GM19025 (cell line): Measurements from ENCODE around the gene NOL9.
A peak's percentile ranks its signal among the peaks of the same experiment; 100 is the strongest.

Experiments used
- ATAC-seq: cut with Tn5 transposase; IDR thresholded peaks from one replicate; pipeline ENCODE4 v1.9.1; 2021; ENCODE audit warnings: mild to moderate bottlenecking, low read depth, moderate library complexity; ENCODE audit not compliant: unreplicated experiment

Gene NOL9

DNA sequence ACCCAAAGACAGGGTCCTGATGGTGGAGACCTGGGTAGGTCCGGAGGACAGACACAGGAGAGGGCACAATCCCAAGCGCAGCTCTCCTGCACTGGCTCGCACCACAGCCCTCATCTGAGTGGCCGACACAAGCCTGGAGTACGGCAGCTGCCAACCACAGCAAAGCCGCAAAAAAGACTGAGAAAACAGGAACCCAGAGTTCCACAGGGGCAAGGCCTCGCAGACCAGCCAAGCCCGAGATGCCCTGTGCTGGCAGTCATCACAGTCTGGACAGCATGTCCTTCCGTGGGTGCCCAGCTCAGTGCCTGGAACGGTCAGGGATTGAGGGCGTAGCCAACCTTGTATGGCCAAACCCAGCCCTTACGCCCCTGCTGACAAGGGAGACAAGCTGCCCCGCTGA lies 36.9 kb upstream of the NOL9 start:
- no peak for ATAC-seq

DNA sequence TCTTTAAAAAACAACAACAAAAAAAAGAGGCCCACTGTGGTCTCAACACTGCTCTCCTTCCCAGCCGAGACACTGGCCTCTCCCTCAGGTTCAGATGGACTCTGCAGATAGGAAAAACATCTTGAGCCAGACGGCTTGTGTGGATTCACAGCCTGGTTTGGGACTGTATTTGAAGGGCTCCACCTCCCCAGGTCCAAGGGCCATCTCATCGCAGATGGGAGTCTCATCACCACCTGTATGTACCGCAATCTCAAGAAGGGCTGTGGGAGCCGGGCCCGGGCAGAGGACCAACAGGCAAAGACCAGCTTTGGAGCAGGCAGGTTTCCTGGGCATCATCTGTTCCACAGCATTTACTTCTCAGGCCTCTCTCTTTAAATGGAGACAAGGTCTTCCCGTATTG lies 35.7 kb upstream of the NOL9 start:
- ATAC-seq = no peak

DNA sequence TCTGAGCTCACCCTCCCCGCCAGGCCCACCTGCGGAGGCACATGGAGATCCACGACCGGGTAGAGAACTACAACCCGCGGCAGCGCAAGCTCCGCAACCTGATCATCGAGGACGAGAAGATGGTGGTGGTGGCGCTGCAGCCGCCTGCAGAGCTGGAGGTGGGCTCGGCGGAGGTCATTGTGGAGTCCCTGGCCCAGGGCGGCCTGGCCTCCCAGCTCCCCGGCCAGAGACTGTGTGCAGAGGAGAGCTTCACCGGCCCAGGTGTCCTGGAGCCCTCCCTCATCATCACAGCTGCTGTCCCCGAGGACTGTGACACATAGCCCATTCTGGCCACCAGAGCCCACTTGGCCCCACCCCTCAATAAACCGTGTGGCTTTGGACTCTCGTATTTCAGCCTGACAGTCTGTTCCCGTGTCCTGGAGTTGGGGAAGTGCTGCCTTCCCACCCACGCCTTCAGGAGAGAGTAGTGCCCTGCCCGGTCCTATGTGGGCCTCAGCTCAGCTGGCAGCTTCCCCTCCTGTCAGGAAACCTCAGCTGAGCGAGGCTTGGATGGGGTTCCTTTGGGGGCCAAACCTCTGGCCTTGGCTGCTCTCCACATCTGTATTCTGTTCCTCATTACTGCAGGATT lies 34.7 kb upstream of the NOL9 start:
- no peak for ATAC-seq

DNA sequence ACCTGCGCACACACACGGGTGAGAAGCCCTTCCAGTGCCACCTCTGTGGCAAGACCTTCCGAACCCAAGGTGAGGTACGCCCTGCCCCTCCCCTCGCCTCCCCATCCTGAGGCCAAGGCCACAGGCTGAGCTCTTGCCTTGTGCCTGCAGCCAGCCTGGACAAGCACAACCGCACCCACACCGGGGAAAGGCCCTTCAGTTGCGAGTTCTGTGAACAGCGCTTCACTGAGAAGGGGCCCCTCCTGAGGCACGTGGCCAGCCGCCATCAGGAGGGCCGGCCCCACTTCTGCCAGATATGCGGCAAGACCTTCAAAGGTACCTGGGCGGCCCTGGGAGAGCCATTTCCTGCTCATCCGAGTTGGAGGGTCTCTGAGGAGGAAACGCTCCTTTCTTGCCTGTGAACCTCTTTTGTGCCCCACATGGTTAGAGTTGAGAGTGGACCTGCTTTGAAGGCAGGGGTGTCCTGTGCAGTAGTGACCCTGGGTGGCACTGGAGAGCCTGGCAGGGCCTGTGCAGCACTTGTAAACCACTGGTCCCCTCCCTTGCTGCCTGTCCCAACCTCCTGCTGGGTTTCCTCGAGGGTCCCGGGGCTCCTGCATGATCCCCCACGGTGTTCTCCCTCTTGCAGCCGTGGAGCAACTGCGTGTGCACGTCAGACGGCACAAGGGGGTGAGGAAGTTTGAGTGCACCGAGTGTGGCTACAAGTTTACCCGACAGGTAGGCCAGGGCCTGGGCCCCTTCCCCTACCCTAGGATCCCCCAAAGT lies 34.0 kb upstream of the NOL9 start:
- ATAC-seq = no peak

DNA sequence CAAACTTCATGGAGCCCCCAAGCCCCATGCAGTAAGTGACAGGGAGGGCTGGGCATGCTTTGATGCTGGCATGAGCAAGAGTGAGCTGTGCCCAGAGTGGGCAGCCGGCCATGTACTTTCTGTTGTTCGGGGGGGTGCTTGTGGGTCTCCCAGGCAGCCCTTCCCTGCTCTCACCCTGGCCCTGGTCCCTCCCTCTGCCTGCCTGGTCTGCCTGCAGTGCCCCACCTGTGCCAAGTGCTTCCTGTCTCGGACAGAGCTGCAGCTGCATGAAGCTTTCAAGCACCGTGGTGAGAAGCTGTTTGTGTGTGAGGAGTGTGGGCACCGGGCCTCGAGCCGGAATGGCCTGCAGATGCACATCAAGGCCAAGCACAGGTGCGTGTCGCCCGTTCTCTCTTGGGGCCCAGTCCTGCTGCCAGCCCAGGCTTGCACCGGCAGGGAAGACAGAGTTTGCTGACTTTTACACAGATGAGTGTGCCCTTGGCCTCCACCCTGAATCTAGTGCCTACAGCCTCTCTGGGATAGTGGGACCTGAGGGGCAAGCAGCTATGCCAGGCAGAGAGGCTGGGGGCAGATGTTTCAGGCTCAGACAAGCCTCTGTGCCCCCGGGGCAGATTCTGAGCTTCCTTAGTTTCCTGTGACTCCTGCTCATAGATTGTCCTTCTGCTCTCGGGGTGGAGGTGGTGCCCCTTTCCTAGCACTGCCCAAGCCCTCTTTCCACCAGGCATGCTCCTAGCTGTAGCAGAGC lies 33.1 kb upstream of the NOL9 start:
- ATAC-seq = no peak

DNA sequence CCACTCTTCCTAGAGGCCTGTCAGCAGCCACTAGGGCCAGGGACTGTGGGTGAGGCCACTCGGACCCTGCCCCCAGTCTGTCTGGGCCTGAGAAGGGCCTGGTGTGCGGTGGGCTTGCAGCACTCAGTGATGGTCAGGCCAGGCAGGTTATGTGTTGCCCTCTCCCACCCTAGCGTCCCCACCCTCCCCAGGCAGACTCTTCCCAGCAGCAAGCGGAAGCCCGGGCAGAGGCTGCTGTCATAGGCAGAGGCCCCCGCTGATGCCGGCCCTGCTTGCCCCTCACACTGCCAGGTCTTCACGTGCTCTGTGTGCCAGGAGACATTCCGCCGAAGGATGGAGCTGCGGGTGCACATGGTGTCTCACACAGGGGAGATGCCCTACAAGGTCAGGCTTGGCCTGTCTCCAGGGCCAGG lies 32.1 kb upstream of the NOL9 start:
- ATAC-seq = no peak

DNA sequence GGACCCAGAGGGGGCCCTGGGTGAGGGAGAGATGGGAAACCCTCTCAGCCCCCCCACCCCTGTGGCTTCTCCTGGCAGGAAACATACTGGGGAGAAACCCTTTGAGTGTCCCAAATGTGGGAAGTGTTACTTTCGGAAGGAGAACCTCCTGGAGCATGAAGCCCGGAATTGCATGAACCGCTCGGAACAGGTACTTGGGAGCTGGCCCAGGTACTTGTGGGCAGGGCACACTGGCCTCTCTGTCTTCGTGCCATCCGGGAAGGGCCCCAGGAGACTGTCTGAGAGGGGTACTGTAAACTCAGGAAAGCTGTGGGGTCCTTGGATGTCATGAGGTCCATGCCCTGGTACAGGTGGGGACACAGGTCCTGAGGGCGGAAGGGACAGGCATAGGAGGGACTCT lies 31.5 kb upstream of the NOL9 start:
- ATAC-seq = no peak

DNA sequence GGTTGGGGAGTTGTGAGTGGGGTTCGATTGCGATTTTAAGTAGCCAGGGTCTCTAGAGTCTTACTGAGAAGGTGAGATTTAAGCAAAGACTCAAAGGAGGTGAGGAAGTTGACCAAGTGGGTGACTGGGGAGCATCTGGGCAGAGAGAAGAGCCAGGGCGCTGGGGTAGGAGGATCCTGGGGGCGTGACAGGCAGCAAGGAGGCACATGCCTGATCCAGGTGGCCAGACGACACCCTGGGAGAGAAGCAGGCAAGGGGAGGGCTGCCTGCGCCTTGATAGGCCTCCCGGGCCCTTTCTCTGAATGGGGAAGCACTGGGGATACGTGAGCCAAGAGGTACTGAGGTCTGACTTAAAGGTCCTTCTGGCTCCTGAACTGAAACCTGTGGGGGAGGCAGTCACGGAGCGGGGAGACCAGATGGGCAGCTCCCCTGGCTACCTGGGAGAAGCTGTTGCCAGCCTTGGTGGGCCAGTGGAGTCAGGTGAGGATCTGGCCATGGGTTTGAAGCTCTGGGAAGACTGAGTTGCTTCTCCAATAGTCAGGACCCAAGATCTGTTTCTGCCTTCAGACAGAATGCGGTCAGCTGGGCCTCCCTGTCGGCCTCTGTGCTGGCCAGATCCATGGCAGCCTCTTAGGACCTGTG lies 30.9 kb upstream of the NOL9 start:
- no peak for ATAC-seq

DNA sequence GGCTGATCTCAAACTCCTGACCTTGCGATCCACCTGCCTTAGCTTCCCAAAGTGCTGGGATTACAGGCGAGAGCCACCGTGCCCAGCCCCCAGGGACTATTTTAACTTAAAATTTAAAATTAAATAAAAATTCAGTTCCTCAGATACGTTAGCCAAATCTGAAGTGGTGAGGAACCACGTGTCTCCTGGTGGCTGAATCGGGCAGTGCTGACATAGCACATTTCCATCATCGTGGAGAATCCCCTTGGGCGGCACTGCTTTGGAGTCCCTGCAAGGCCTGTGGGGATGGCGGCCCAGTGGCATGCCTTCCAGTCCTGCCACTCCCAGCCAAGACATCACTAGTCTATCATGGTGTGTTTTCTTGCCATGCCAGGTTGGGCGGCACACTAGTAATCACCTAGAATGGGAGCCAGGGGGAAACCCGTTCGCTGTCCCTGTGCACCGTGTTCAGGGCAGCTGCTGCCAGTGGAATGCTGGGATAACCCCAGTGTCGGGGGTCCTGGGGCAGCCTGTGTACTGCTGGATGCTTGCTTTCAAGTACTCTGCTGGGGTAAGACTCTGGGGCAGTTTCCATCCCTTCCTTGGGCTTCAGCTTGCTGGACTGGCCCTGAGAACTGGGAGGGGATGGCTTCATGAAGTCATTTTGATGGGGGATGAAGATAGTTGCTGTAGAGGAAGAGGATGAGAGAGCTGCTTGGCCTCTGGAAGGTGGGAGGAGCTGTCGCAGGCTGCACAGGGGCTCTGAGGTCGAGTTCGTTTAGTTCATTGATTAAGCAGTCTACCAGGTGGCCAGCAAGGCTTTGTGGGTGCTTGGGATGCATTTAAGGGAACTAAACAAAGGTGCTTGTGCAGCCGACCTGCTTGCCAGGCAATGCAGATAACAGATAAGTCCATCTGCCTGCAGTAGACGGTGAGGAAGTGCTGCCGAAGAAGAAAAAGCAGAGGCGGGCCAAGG lies 30.1 kb upstream of the NOL9 start:
- ATAC-seq = no peak

DNA sequence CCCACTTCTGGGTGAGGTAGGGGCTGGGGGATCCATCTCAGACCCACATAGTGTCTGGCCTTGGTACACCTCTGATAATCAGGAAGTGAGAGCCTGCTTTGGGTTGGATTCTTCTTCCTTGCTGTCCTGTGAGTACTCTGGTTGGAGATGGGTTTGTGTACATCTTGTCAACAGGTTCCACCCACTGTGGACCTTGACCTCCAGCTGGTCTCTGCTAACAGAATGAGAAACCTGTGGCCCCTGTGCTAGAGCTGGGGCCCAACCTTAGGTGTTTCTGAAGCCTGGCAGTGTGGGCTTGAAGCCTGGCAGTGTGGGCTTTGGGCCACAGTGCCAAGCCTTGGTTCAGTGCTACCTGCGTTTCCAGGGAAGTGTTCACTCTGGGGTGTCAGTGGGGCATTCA lies 28.1 kb upstream of the NOL9 start:
- ATAC-seq = peak; percentile 30

DNA sequence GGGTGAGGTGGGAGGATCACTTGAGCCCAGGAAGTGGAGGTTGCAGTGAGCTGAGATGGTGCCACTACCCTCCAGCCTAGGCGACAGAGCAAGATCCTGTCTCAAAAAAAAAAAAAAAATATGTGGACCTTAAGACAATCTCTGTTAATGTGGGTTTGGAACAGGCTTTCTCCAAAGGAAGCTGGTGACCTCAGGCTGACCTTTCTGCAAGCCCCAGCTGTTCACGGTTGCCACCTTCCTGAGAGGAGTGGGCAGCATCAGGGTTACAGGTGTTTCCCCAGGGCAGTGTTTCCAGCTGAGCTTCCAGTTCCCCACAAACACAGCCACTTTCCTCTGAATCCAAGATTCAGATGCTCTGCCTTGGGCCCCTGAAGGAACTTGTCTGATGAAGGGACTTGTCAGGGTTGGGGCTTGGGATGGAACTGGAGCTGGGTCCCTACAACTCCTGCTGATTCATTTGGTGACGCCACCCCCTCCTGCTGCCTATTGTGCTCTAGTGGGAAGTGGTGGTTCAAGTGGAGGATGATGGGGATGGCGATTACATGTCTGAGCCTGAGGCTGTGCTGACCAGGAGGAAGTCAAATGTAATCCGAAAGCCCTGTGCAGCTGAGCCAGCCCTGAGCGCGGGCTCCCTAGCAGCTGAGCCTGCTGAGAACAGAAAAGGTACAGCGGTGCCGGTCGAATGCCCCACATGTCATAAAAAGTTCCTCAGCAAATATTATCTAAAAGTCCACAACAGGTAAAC lies 27.4 kb upstream of the NOL9 start:
- no peak for ATAC-seq

DNA sequence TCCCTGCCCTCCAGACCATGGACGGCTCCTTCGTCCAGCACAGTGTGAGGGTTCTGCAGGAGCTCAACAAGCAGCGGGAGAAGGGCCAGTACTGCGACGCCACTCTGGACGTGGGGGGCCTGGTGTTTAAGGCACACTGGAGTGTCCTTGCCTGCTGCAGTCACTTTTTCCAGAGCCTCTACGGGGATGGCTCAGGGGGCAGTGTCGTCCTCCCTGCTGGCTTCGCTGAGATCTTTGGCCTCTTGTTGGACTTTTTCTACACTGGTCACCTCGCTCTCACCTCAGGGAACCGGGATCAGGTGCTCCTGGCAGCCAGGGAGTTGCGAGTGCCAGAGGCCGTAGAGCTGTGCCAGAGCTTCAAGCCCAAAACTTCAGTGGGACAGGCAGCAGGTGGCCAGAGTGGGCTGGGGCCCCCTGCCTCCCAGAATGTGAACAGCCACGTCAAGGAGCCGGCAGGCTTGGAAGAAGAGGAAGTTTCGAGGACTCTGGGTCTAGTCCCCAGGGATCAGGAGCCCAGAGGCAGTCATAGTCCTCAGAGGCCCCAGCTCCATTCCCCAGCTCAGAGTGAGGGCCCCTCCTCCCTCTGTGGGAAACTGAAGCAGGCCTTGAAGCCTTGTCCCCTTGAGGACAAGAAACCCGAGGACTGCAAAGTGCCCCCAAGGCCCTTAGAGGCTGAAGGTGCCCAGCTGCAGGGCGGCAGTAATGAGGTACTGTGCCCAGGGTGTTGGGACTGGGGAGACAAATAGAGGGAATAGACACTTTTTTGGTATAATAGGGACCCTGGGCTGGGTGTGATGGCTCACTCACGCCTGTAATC lies 26.5 kb upstream of the NOL9 start:
- no peak for ATAC-seq

DNA sequence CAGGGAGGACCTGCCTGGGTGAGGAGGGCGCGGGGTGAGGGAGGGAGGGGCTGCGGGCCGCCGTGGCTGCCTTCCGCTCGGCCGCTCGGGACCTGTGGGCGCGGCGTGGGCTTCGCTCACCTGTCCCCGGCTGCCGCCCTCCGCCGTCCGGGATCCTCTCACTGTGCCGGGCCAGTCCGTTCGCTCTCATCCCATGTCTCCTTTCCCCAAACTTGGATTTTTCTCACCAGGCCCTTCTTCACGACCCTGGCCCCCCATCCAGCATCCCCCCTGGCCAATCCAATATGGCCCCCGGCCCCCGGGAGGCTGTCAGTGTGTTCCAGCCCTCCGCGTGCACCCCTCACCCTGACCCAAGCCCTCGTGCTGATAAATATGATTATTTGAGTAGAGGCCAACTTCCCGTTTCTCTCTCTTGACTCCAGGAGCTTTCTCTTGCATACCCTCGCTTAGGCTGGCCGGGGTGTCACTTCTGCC lies 25.8 kb upstream of the NOL9 start:
- no peak for ATAC-seq

DNA sequence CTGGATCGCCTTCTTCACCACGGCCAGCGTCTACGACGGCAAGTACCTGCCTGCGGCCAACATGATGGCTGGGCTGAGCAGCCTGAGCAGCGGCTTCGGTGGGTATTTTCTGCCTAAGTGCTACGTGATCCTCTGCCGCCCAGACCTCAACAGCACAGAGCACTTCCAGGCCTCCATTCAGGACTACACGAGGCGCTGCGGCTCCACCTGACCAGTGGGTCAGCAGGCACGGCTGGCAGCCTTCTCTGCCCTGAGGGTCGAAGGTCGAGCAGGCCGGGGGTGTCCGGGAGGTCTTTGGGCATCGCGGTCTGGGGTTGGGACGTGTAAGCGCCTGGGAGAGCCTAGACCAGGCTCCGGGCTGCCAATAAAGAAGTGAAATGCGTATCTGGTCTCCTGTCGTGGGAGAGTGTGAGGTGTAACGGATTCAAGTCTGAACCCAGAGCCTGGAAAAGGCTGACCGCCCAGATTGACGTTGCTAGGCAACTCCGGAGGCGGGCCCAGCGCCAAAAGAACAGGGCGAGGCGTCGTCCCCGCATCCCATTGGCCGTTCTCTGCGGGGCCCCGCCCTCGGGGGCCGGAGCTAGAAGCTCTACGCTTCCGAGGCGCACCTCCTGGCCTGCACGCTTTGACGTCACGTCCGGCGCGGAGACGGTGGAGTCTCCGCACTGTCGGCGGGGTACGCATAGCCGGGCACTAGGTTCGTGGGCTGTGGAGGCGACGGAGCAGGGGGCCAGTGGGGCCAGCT lies 25.2 kb upstream of the NOL9 start, which contains the start of gene ZBTB48:
Gene ZBTB48, plus strand, starts transcription at position 621 of the 745 bp plus-strand sequence. CDS start 616 bp downstream, outside the sequence.
- ATAC-seq = peak; percentile 94

DNA sequence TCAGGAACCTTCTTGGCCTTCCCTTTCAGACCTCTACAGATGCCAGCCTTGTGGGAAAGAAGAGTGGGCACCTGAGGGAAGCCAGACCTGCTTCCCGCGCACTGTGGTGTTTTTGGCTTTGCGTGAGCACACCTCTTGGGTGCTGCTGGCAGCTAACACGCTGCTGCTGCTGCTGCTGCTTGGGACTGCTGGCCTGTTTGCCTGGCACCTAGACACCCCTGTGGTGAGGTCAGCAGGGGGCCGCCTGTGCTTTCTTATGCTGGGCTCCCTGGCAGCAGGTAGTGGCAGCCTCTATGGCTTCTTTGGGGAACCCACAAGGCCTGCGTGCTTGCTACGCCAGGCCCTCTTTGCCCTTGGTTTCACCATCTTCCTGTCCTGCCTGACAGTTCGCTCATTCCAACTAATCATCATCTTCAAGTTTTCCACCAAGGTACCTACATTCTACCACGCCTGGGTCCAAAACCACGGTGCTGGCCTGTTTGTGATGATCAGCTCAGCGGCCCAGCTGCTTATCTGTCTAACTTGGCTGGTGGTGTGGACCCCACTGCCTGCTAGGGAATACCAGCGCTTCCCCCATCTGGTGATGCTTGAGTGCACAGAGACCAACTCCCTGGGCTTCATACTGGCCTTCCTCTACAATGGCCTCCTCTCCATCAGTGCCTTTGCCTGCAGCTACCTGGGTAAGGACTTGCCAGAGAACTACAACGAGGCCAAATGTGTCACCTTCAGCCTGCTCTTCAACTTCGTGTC lies 24.5 kb upstream of the NOL9 start:
- ATAC-seq = no peak

DNA sequence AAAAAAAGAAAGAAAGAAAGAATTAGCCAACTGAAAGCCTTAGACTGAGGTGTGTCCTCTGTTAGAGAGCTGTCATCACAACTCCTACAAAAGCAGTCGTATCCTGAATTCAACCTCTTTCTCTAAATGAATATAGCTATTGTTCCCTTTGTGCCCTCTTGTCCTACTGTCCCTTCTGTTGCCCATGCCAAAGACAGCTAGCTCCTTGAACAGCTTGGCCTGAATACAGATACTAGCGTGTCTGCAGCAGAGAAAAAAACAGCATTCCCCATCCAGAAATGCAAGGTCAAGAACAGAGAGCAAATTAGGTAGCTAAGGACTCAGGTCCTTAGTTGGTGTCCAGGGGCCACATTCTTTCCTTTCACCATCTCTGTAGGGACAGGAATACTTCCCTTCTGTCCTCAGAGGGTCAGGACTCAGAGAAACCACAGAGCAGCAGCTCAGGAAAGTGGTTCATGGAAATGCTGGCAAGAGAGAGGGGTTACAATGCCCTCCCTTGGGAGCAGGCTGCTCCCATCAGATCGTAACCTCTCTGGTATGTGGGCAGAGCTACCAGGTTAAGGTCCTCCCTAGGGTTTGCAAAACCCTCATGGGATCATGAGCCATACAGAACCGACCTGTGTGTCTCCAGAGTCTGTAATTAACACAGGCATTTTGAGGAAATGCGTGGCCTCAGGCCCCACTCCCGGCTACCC lies 23.7 kb upstream of the NOL9 start:
- ATAC-seq = no peak
